ENCODE measurements around the gene CNTN2.

Gene CNTN2

DNA sequence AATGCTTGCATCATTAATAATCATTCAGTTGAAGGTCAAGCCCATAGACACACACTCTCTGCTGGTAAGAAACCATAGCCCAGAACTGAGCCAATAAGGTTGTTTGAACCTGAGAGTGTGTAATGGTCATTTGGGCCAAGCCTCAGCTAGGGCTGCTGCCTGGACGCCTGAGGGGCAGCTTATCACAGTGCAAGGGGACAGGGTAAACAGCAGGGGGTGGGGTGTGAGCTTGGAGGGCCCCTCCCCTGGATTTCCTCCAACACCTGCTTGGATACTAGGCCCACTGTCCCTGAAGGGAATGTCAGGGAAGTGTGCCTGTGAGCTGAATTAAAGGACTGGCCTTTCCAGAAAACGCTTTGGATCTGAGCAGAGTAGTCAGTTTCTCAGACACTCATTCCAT lies 24.6 kb upstream of the CNTN2 start:
- no peak for DNase-seq (ENCODE audit: low read depth)

DNA sequence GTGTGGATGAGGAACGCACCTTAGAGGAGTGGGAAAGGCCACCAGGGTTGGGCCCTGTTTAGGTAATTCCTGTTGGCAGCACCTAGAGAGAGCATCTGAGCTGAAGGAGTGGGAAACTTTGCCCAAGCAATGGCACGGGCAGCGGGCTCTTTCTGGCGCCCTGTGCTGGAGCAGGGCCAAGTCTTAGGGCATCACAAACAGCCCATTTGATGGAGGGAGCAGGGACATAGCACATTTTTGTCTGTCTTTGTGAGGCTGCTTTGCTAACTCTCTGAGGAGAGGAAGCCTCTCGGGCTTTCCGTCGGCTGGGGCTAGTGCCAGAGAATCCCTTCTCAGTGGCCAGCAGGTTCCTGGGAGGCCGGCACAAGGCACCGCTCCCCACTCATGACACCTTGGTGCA lies 22.5 kb upstream of the CNTN2 start:
- no peak for DNase-seq (ENCODE audit: low read depth)

DNA sequence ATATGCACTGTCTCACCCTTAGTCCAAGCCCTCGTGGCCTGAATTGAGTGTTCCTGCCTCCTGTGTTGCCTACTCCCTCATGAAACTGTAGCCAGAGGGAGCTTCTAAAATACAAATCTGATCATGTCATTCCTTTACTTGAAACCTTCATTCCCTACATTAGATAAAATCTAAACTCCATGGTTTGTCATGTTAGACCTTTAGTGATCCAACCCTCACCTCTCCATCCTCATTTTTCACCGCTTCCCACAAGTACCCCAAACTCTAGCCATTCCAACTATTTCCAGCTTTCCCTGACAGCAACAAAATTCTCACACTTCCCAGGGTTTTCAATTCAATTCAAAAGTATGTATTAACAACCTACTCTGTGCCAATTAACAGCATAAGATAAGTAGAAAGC lies 18.3 kb upstream of the CNTN2 start:
- DNase-seq (ENCODE audit: low read depth) = no peak

DNA sequence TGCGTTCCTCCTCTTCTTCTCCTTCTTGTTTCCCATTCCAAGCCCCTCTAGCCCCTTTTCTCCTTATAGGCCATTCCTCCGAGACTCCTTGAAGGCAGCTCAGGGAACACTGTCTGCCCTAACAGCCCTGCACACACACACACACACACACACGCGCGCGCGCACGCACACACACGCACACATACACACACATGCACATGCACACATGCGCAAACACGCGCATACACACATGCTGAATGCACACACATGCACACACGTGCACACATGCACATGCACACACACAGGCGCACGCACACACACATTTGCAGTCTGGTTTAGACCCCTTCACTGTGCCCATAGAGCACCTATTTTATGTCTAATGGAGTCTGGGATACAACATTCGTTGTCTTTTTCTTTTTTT lies 17.8 kb upstream of the CNTN2 start:
- no peak for DNase-seq (ENCODE audit: low read depth)

DNA sequence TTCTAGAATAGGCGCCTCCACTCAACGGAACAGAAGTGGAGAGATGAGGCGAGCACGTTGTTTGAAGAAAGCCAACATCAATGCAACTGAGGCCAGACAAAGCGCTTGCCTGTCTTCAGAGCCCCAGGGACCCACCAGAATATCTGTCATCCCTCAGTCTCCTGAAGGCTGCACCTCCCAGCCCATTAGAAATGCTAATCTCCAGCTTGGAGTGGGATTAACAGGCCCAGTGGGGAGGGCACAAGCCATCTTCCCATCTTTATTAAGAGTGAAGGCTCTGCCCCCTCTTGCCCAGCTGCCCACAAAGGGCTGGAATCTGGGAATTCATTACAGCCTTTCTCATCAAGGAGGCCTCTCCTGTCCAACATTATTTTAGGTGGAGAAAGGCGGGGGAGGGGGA lies 16.8 kb upstream of the CNTN2 start:
- DNase-seq (ENCODE audit: low read depth) = no peak

DNA sequence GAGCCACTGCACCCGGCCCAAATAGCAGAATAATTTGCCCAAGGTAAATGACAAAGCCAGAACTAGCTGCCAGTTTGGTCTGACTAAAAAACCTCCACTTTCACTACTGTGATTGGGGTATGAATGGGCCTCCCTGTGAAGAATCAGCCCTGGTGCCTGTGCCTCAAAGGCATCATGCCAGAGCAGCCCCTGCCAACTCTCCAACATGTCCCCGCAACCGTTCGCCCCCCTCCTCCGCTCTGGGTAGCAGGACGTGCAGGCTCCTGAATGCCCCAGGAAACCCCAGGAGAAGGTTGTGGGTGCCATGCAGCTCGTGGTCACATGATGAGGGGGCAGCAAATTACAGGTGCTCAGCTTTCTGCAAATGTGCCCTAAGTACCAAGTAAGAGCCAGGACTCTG lies 14.6 kb upstream of the CNTN2 start:
- no peak for DNase-seq (ENCODE audit: low read depth)

DNA sequence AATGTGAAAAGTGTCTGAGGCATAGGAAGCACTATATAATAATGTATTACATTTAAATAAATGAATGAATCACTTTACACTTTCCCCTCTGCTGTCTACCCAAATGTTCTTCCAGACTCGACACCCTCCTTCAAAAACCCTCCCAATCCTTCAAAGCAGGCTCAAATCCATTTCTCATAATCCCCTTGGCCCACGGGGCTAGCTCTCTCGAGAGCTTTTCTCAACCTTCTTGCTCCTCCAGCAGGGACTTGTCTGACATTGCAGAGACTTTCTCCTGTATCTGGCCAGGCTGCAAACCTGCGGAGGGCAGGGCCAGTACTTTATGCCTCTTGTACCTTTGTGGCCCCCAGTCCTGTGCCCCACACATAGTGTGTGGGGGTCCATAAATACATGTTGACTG lies 14.1 kb upstream of the CNTN2 start:
- no peak for DNase-seq (ENCODE audit: low read depth)

DNA sequence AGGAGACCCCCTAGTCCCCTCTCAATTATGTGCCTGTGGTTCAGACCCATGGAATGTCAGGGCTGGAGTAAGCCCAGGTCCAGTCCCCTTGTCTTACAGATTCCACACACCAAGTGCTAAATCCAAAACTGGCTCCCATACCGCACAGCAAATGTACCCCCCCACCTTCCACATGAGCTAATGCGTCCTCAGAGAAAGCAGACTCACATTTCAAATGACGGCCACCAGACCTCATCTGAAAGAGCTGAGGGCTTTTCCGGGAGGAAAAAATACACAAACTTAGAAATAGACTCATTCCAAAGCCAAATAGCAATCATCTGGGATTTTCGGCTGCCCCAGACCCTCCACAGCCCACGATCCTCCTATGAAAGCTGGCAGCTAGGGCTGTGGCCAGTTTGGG lies 12.8 kb upstream of the CNTN2 start:
- DNase-seq (ENCODE audit: low read depth) = no peak

DNA sequence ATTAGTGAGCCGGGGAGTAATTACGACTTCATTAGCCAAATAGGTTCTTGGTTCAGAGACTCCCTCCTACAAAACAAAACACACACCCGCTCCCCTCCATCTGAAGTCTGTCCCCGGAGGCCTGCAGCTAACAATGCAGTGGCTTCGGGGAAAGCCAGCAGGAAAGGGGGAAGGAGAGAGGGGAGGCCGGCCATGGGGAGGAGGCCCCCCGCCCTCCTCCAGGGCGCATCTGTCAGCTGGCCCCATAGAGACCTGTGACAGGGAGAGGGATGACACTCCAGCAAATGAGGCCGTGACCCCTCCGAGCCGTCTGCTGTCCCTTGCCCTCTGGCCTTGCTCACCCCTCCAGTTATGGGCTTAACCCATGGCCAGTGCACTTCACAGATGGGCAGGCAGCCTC lies 12.1 kb upstream of the CNTN2 start:
- no peak for DNase-seq (ENCODE audit: low read depth)

DNA sequence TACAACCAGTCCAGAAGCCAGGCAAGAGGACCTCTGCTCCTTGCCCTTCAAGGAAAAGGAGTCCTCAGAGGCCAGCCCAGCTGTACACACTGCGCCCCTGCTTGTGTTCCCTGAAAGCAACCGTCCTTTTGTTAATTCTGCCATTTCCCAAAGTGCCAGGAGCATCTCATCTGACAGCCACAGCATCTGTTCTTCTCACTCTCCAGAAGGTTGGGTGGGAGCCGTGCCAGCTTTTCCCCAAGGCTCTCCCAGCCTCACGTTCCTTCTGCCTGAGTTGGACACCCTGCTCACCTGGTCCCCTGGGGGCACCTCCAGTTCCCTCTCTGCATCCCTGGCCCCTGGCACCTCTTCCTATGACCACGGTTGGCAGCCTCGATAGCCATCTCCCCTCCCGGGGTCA lies 10.5 kb upstream of the CNTN2 start:
- DNase-seq (ENCODE audit: low read depth) = no peak

DNA sequence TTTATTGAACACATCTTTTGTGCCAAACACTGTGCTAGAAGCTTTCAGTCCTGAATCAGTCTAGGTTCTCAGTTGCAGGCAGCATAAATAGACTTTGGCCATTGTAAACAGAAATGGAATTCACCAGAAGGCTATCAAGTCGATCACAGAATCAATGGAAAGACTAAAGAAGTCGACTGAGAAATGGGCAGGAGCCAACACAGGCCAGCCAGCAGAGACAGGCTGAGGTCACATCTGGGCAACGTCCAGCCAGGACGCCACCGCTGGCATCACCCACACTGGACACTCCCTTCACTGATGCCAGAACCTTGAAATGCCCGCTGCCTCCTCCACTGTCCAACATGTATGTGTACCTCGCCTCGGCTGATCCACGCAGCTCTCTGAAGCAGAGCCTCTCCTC lies 5.5 kb upstream of the CNTN2 start:
- no peak for DNase-seq (ENCODE audit: low read depth)

DNA sequence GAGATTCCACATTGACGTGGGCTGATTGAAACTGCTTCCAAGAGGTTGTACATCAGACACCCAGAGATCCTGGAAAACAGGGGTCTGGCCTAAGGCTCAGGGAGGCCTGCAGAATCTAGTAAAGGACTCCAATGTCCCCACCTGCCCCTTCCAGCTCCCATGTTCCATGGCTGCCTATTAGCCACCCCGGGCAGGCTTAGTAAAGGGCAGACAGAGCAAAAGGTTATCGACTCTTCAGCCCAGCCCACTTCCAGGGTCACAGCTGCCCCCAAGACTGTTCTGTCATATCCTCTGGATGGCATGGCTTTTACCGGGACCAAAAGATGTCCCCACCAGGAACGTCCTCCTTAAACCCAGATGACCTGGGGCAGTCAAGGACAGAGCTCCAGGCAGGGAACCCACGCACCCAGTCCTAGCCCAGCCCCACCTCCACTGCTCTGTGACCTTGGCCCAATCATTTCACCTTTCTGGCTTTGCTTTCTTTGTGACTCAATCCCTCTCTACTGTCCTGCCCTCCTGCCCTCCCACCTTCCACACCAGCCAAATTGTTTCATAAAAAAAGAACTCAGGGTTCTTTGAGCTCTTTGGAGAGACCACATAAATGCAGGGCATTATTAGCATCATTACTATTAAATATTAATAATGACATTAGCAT lies 4.8 kb upstream of the CNTN2 start:
- DNase-seq (ENCODE audit: low read depth) = no peak

DNA sequence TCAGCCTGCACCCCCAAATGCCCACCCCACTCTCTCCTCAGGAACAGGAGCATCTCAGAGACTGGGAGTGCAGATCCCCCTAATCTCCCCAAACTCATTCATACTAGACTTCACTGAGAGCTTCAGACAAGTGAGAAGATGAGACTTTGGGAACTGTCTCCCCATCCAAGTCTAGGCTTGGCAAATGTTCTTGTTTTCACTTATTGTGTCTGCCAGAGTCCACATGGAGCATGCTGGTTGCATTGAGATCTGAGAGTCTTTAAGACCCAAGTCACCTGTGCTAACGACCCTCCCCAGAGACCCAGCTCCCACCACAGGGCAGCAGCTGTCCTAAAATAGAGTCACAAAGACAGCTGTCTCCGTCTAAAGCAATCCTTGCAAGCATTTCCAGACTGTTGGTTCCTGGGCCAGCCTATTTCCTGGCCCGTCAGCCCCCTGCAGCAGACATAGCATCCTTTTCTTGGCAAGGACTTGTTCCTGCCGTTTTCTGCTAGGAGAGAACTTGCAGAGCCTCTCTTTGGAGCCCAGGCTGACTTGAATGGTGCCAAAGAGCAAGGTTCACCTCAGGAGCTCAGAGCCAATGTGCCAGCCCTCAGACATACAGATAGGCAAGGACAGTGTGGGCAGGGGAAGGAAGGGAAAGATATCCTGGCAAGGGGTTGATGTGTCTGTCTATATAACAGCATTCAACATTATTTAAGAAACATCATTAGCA lies 1.9 kb upstream of the CNTN2 start:
- DNase-seq (ENCODE audit: low read depth) = no peak

DNA sequence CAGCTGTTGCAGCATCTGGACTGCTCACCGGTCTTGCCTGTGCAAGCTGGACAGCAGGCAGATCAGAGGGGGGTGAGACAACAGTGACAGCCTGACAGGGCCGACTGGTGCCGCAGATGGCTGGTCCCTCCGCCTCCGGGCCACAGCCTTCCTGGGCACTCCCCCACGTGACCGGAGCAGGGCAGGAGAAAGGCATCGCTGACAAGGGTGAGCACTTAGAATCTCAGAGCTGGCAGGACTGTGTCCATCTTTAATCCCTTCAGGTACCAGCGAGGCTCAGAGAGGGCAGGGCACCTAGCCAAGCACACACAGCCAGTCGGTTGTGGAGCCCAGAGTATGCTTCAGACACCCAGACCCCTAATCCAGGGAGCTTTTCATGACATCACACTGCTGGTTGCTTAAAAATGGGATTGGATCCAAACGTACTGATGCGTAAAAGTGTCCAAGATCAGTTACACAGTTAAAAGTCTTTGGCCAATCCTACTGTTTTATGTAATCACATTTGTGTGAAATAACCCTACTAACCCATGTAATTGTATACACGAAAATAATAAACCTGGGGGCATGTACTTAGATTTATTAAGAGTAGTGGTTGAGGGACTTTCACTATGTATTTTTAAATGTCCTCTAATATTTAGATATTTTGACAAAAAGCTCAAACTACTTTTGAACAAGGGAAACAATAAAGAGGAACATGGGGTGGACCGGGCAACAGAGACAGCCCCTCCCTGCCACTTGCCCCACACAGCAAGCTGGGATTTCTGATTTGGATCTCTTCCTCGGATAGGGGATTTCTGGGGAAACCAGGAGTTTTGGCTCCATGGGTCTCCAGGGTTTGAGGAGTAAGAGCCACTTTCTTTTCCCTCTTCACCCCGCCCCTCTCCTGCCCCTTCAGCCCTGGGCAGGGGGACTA lies 758 bp upstream of the CNTN2 start:
- no peak for DNase-seq (ENCODE audit: low read depth)

DNA sequence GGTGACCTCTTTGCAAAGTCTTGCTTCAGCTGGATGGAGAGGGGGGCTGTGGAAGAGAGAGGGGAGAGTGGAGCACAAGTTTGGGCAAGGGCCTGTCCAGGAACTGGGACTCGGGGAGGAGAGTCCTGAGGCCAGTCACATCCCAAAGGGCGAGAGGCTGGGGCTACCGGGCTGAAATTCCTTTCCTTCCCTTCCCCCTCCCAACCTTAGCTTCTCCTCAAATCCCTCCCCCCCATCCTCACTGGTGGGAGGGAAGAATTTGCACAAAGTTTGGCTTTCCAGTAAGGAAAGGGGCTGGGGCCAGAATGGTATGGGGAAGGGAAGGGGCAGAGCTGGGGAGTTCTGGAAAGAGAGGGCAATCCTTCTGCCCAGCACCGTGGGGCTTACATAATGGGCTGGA lies 854 bp downstream of the CNTN2 start:
- no peak for DNase-seq (ENCODE audit: low read depth)

DNA sequence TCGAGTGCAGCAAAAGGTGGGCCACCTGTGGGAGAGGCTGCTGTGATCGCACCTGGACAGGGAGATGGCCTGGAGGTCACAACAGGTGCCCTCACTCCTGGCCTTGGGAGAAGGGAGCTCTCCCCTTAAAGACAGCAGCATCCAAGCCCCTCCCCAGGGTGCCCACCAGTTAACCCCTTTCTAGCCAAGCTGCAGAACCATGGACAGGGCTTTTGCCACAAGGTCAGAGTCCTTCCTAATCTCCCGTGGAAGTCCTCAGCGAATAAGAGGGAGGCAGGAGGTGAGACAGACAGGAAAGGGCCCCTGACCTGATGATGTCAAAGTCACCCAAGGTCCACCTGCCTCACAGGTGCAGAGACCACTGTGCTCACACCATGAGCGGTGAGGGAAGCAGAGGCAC lies 1.7 kb downstream of the CNTN2 start:
- no peak for DNase-seq (ENCODE audit: low read depth)

DNA sequence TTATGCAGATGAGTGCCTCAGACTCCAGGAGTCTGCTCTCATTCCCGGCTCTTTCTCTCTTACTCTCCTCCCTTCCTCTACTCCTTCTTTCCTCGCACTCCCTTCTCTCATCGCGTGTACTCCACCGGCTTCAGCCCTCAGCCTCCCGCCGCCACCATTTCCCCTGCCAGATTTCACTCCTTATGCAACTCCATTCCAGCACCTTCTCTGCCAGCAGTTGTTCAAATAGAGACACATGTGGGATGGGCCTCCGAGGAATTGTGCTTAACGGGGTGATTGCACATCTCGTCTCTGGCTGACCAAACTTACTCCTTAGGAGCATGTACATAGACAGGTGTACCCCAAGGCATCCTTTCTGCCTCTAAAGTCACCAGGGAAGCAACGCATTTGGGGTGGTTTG lies 2.1 kb downstream of the CNTN2 start:
- DNase-seq (ENCODE audit: low read depth) = no peak

DNA sequence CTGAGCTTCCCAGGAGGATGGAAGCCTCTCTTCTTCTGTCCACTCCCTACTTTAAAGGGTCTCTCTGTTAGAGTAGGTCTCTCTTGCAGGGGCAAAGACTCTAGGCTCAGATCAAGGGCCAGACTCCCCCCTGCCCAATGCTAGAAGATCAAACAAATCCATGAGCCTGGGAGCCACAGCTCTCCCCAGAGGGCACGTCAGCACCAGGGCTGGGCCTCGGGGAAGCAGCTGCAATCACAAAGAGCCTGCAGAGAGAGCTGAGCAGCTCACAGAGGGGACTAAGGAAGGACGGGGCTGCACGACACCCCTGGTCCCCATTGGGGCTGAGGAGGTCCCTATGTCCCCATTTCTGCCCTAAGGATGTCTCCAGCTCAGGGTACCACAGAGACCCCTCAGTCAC lies 3.9 kb downstream of the CNTN2 start:
- no peak for DNase-seq (ENCODE audit: low read depth)

DNA sequence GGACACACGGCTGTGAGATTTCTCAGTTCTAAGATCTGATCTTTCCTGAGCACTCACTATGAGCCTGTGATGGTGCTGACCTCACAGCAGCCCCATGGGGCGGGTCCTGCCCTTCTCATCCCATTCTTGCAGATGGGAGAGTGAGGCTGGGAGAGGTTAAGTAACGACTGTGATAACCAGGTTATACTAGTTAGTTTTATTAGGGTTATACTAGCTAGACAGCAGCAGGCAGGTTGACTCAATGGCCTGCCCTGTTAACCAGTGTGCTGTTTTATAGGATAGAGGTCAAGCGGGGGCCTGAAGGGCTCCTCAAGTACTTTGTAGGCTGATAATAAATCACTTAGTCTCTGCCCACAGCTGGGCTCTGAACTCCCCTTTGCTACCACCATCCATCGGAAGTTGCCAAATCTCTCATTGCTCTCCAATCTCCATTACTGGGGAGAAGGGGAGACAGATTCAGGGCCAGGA lies 4.8 kb downstream of the CNTN2 start:
- no peak for DNase-seq (ENCODE audit: low read depth)

DNA sequence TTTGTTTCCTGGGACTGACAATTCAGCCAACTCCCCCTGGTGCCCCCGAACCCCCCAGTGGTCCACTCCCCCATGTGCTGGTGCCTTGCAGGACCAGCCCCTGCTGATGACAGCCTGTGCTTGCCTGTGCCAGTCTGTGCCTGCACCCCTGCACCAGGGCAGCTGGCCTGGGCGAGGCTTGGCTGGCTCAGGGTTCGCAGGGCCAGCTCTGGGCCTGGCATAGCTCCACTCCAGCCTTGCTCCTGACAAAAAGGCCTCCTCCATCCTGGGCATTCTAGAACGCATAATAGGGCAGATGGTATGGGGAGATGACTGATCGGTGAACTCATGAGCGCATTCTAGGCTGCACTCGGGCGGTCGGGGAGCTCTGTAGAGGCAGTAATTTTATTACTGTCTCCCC lies 5.4 kb downstream of the CNTN2 start:
- no peak for DNase-seq (ENCODE audit: low read depth)

DNA sequence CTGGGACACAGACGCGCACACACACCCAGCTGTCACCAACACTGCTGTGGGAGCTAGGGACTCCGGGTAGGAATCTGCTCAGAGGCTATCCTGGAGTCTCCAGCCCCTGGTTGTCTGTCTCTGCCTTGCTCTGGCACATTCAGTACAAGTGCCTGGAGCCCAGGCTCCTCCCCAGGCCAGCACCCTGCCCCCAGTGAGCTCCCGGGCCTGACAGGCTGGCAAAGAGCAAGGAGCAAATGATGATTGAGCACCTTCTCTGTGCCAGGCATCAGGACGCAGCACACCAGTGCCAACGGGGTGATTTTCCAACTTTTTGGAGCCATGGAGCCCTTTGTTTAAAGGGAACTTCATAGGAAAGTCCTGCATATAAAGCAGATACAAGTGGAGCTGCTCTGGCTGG lies 6.5 kb downstream of the CNTN2 start:
- DNase-seq (ENCODE audit: low read depth) = no peak

DNA sequence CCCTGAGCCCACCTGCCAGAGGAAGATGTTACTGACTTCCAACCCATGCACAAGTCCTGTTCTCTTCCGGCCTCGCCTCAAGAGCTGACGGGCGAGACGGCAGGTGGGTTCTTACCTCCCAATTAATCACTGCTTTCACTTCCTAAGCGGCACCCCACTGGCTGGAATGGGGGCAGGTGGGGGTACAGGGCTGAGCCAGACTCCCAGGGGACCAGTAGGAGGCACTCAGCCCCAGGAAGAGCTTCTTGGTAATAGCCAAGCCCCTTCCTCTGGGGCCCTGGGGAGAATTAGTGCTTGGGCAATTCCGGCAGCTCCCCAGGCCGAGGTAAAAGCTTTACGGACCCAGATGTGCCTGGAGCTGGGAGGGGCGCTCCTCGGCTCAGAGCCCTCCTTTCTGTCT lies 9.7 kb downstream of the CNTN2 start:
- no peak for DNase-seq (ENCODE audit: low read depth)

DNA sequence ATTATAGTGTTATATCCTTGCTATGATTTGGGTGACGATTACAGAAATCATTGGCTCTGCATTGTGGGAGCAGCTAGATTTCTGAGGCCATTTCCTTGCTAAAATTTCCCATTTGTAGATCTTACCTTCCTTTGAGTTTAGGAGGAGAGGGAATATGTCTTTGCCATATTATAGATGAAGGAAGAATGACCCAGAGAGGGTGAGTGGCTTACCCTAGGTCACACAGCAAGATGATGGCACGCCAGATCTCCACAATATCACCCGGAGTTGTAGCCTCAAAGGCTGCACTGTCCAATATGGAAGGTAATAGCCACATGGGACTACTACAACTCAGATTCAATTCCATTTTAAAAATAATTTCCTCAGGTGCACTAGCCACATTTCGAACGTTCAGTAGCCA lies 10.3 kb downstream of the CNTN2 start:
- no peak for DNase-seq (ENCODE audit: low read depth)

Data from activated T-cell treated with anti-CD3 and anti-CD28 coated beads for 48 hours (primary cell).